IMR-90 (cell line): ENCODE data around the gene SLC39A11. TPM values are rescaled to one million over a fixed set of nuclear protein-coding genes. Genes with fewer than 3 reads are reported as not detected.

Experiments
- ATAC-seq: fragments of 200-7000 bp; cut with Tn5 transposase; 2 replicates; pipeline ENCODE4 v1.9.1; 2020; ENCODE audit warnings: low read depth, mild to moderate bottlenecking, moderate library complexity
- BruUV-seq: library from RNA; stranded (reverse); fragments of 400-500 nt; replicated peaks from 2 replicates; lab custom pipeline; 2021; lab: Mats Ljungman, UMichigan
- CTCF ChIA-PET: fragments of 300-600 bp; formaldehyde crosslinking; extraction: SDS; loops from one replicate; lab custom pipeline; 2021; ENCODE audit warnings: antibody characterized with exemption; lab: Yijun Ruan, JAX
- POLR2A ChIA-PET: fragments of 300-600 bp; sonication (Branson Sonifier 250); formaldehyde crosslinking; loops from one replicate; lab custom pipeline; 2022; ENCODE audit warnings: antibody characterized with exemption; ENCODE audit not compliant: unreplicated experiment; lab: Charles Lee
- DNase-seq: peaks from one replicate; pipeline ENCODE4 v3.0.0; 2013
- H2AFZ ChIP-seq: replicated peaks from 2 replicates; pipeline ENCODE3; 2013; ENCODE audit warnings: low read length, mild to moderate bottlenecking; ENCODE audit not compliant: poor library complexity
- H2AK5ac ChIP-seq: 2 replicates; pipeline ENCODE4 v1.6.1; 2013; ENCODE audit warnings: low read depth, low read length, inconsistent platforms
- H2AK9ac ChIP-seq: replicated peaks from 2 replicates; pipeline ENCODE3; 2013; ENCODE audit warnings: mild to moderate bottlenecking, low read depth, low read length, moderate library complexity; ENCODE audit not compliant: poor library complexity
- H2BK120ac ChIP-seq: 2 replicates; pipeline ENCODE4 v1.6.1; 2013; ENCODE audit warnings: low read depth, low read length, inconsistent platforms
- H2BK15ac ChIP-seq: 3 replicates; pipeline ENCODE4 v1.6.1; 2013; ENCODE audit warnings: low read depth, low read length, inconsistent platforms
- H2BK20ac ChIP-seq: 2 replicates; pipeline ENCODE4 v1.6.1; 2013; ENCODE audit warnings: low read depth, mild to moderate bottlenecking, inconsistent platforms, low read length, moderate library complexity
- H2BK5ac ChIP-seq: 2 replicates; pipeline ENCODE4 v1.6.1; 2013; ENCODE audit warnings: mild to moderate bottlenecking, low read depth, low read length, inconsistent platforms; ENCODE audit not compliant: poor library complexity, severe bottlenecking
- H3K14ac ChIP-seq: replicated peaks from 2 replicates; pipeline ENCODE4 v1.6.1; 2013; ENCODE audit warnings: low read depth, low read length, inconsistent platforms
- H3K18ac ChIP-seq: 2 replicates; pipeline ENCODE4 v1.6.1; 2013; ENCODE audit warnings: low read depth, low read length, control low read depth
- H3K23ac ChIP-seq: 2 replicates; pipeline ENCODE4 v1.6.1; 2013; ENCODE audit warnings: low read depth, low read length, inconsistent platforms
- H3K27ac ChIP-seq: 2 replicates; pipeline ENCODE4 v1.5.1; 2013; ENCODE audit warnings: mild to moderate bottlenecking, control low read depth, low read length; ENCODE audit not compliant: insufficient read depth
- H3K27me3 ChIP-seq: 2 replicates; pipeline ENCODE4 v1.6.1; 2013; ENCODE audit warnings: low read length; ENCODE audit not compliant: control insufficient read depth, insufficient read depth
- H3K36me3 ChIP-seq: 2 replicates; pipeline ENCODE4 v1.6.1; 2013; ENCODE audit warnings: low read length, mixed read lengths; ENCODE audit not compliant: control insufficient read depth, insufficient read depth
- H3K4ac ChIP-seq: 2 replicates; pipeline ENCODE4 v1.6.1; 2013; ENCODE audit warnings: low read depth, low read length, inconsistent platforms
- H3K4me1 ChIP-seq: 2 replicates; pipeline ENCODE4 v1.6.1; 2013; ENCODE audit warnings: low read length, mixed read lengths; ENCODE audit not compliant: control insufficient read depth, insufficient read depth
- H3K4me2 ChIP-seq: 2 replicates; pipeline ENCODE4 v1.6.1; 2013; ENCODE audit warnings: low read depth, mild to moderate bottlenecking, control low read depth, low read length, moderate library complexity
- H3K4me3 ChIP-seq: 2 replicates; pipeline ENCODE4 v1.5.1; 2013; ENCODE audit warnings: low read depth, mild to moderate bottlenecking, control low read depth, low read length, moderate library complexity; ENCODE audit not compliant: insufficient read depth
- H3K56ac ChIP-seq: 2 replicates; pipeline ENCODE4 v1.6.1; 2013; ENCODE audit warnings: low read length, inconsistent platforms; ENCODE audit not compliant: insufficient read depth; ENCODE audit errors: extremely low read depth
- H3K79me1 ChIP-seq, 2 experiments: 2 replicates each; pipeline ENCODE4 v1.6.1; 2013; ENCODE audit warnings: low read length in 2 of 2, inconsistent platforms in 1 of 2, low read depth in 1 of 2
- H3K9ac ChIP-seq: 2 replicates; pipeline ENCODE4 v1.6.1; 2013; ENCODE audit warnings: low read depth, low read length, control low read depth
- H3K9me1 ChIP-seq: 2 replicates; pipeline ENCODE4 v1.6.1; 2013; ENCODE audit warnings: low read length, inconsistent platforms; ENCODE audit not compliant: insufficient read depth
- H3K9me3 ChIP-seq: 2 replicates; pipeline ENCODE4 v1.6.1; 2013; ENCODE audit warnings: low read length; ENCODE audit not compliant: control insufficient read depth, insufficient read depth
- H4K20me1 ChIP-seq: 2 replicates; pipeline ENCODE4 v1.6.1; 2013; ENCODE audit warnings: low read length, inconsistent platforms; ENCODE audit not compliant: insufficient read depth
- H4K5ac ChIP-seq: 2 replicates; pipeline ENCODE4 v1.6.1; 2013; ENCODE audit warnings: mild to moderate bottlenecking, low read depth, low read length, control low read depth
- H4K8ac ChIP-seq, 2 experiments: 2 replicates each; pipeline ENCODE4 v1.6.1; 2013; ENCODE audit warnings: low read depth in 2 of 2, low read length in 2 of 2, control low read depth in 1 of 2, inconsistent platforms in 1 of 2
- H4K91ac ChIP-seq: 2 replicates; pipeline ENCODE4 v1.6.1; 2013; ENCODE audit warnings: low read depth, low read length, inconsistent platforms; ENCODE audit not compliant: insufficient read depth
- BHLHE40 ChIP-seq: fragments of 150-350 bp; IDR thresholded peaks from 2 replicates; pipeline ENCODE4 v1.6.1; 2016; ENCODE audit warnings: mild to moderate bottlenecking, low read depth, low read length
- CEBPB ChIP-seq: IDR thresholded peaks from 2 replicates; pipeline ENCODE4 v1.6.1; 2012; ENCODE audit warnings: low read depth, low read length, improper control_type of control experiment
- CHD1 ChIP-seq: IDR thresholded peaks from 2 replicates; pipeline ENCODE4 v1.6.1; 2012; ENCODE audit warnings: low read depth, low read length, improper control_type of control experiment
- FOS ChIP-seq: fragments of 150-350 bp; IDR thresholded peaks from 2 replicates; pipeline ENCODE4 v1.6.1; 2016; ENCODE audit warnings: low read depth, low read length
- MAFK ChIP-seq: IDR thresholded peaks from 2 replicates; pipeline ENCODE4 v1.6.1; 2012; ENCODE audit warnings: low read depth, low read length, improper control_type of control experiment
- MAZ ChIP-seq: IDR thresholded peaks from 2 replicates; pipeline ENCODE4 v1.6.1; 2012; ENCODE audit warnings: low read depth, mild to moderate bottlenecking, low read length, improper control_type of control experiment, moderate library complexity, borderline replicate concordance
- MXI1 ChIP-seq: IDR thresholded peaks from 2 replicates; pipeline ENCODE4 v1.6.1; 2012; ENCODE audit warnings: low read depth, mild to moderate bottlenecking, low read length, moderate library complexity, borderline replicate concordance
- NFE2L2 ChIP-seq: fragments of 150-350 bp; IDR thresholded peaks from 2 replicates; pipeline ENCODE4 v1.6.1; 2016; ENCODE audit warnings: low read depth, mild to moderate bottlenecking, low read length
- POLR2A ChIP-seq: IDR thresholded peaks from 2 replicates; pipeline ENCODE4 v1.6.1; 2012; ENCODE audit warnings: mild to moderate bottlenecking, low read depth, low read length
- RAD21 ChIP-seq: IDR thresholded peaks from 2 replicates; pipeline ENCODE4 v1.6.1; 2012; ENCODE audit warnings: low read length, improper control_type of control experiment
- RCOR1 ChIP-seq: IDR thresholded peaks from 2 replicates; pipeline ENCODE4 v1.6.1; 2012; ENCODE audit warnings: mild to moderate bottlenecking, low read length, improper control_type of control experiment; ENCODE audit not compliant: insufficient replicate concordance
- RFX5 ChIP-seq: IDR thresholded peaks from 2 replicates; pipeline ENCODE4 v1.8.0; 2012; ENCODE audit warnings: low read depth, mild to moderate bottlenecking, low read length, moderate library complexity
- SMC3 ChIP-seq: fragments of 150-350 bp; IDR thresholded peaks from 2 replicates; pipeline ENCODE4 v1.6.1; 2016; ENCODE audit warnings: low read depth, mild to moderate bottlenecking, antibody characterized with exemption, low read length, moderate library complexity
- WGBS, 2 experiments: methylation state at CpG; one replicate each; pipeline versions ENCODE4 v1.1.5 to v1.1.7; 2013; ENCODE audit warnings: missing lambda C conversion rate in 2 of 2; ENCODE audit not compliant: insufficient read length in 1 of 2; ENCODE audit errors: extremely low coverage in 2 of 2; 5-methylcytosine and 5-hydroxymethylcytosine counted together
- dilution Hi-C: fragments of 300-500 bp; cut with HindIII; formaldehyde crosslinking; loops from one replicate; pipeline ENCODE4 v1.14.3; 2018; ENCODE audit warnings: low sequenced_read_pairs; ENCODE audit not compliant: unreplicated experiment
- in situ Hi-C: fragments of 300-500 bp; cut with MboI; formaldehyde crosslinking; loops from 3 replicates; pipeline ENCODE4 v1.14.3; 2019; ENCODE audit warnings: low sequenced_read_pairs, inconsistent platforms, mixed read lengths
- intact Hi-C: fragments of 100-400 bp; cut with micrococcal nuclease; formaldehyde crosslinking; loops from 2 replicates; pipeline ENCODE4 v1.10.0; 2022
- polyA plus RNA-seq, 3 experiments: library from polyadenylated mRNA; depleted of rRNA; stranded (reverse); fragments of >200 nt; gene quantifications; 2 replicates each; pipeline ENCODE4 v1.2.3, GENCODE V29; 2012; ENCODE audit warnings: low replicate concordance in 1 of 3
- total RNA-seq: library from RNA; depleted of rRNA; stranded (reverse); fragments of >200 nt; gene quantifications from 2 replicates; pipeline ENCODE4 v1.2.3, GENCODE V29; 2012
- TF ChIP-seq, protein P1 (sequence below): conservative IDR thresholded peaks from 2 replicates; pipeline ENCODE4 v1.5.1; 2012; ENCODE audit warnings: mild to moderate bottlenecking, low read depth, low read length, improper control_type of control experiment
- TF ChIP-seq, protein P2 (sequence below): fragments of 150-350 bp; IDR thresholded peaks from 2 replicates; pipeline ENCODE4 v1.6.1; 2017; ENCODE audit warnings: mild to moderate bottlenecking, antibody characterized with exemption, low read length, low read depth
- TF ChIP-seq, protein P3 (sequence below): fragments of 150-350 bp; IDR thresholded peaks from 2 replicates; pipeline ENCODE4 v1.6.1; 2016; ENCODE audit warnings: low read depth, mild to moderate bottlenecking, low read length, moderate library complexity, borderline replicate concordance

The SLC39A11 gene
- total and polyA plus RNA-seq, 2 of the 4 experiments (the other 2 are of a cell fraction) = 8.8 to 14.3 TPM

DNA sequence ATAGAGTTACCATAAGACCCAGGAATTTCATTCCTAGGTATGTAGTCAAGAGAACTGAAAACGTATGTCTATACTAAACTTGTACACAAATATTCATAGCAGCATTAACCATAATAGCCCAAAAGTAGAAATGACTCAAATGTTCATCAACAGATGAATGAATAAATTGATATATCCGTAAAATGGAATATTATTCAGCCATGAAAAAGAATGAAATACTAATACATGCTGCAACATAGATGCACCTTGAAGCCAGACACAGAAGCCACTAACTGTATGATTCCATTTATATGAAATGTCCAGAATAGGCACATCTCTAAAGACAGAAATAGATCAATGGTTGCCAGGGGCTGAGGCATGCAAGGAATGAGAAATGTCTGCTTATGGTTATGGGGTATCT, 484.1 kb downstream of the SLC39A11 start:
- Histone ChIP-seq H3K9ac (no peak overlapping the region), H3K18ac (no peak overlapping the region), H3K56ac (no peak overlapping the region), H2AFZ (no peak overlapping the region), H2BK20ac (no peak overlapping the region), H2BK15ac (no peak overlapping the region), H3K23ac (no peak overlapping the region), H2BK120ac (no peak overlapping the region), H3K4me3 (no peak overlapping the region), H3K4me2 (no peak overlapping the region), H4K20me1 (no peaks in the 10 kb centered on the region), H4K91ac (no peak overlapping the region), H4K5ac (no peak overlapping the region), H3K36me3 (no peaks in the 10 kb centered on the region), H3K27ac (no peak overlapping the region), H3K27me3 (no peaks in the 10 kb centered on the region), H3K9me1 (0 out of 2 replicates have a peak, but pooled peaks cover under 1% of the 10 kb centered on the region), H3K79me1 (no peaks in the 10 kb centered on the region), H3K9me3 (no peaks in the 10 kb centered on the region), H3K14ac (no peak overlapping the region), H2AK5ac (no peak overlapping the region), H3K4me1 (peaks cover 4% of the 10 kb centered on the region), H3K4ac (no peak overlapping the region), H4K8ac (no peak overlapping the region), H2BK5ac (no peak overlapping the region), H2AK9ac (no peak overlapping the region)
- TF ChIP-seq BHLHE40 = no peak
- no peak for TF ChIP-seq MAZ
- TF ChIP-seq CEBPB = no peak
- TF ChIP-seq, protein P1, sequence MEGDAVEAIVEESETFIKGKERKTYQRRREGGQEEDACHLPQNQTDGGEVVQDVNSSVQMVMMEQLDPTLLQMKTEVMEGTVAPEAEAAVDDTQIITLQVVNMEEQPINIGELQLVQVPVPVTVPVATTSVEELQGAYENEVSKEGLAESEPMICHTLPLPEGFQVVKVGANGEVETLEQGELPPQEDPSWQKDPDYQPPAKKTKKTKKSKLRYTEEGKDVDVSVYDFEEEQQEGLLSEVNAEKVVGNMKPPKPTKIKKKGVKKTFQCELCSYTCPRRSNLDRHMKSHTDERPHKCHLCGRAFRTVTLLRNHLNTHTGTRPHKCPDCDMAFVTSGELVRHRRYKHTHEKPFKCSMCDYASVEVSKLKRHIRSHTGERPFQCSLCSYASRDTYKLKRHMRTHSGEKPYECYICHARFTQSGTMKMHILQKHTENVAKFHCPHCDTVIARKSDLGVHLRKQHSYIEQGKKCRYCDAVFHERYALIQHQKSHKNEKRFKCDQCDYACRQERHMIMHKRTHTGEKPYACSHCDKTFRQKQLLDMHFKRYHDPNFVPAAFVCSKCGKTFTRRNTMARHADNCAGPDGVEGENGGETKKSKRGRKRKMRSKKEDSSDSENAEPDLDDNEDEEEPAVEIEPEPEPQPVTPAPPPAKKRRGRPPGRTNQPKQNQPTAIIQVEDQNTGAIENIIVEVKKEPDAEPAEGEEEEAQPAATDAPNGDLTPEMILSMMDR = no peak
- TF ChIP-seq, protein P2, sequence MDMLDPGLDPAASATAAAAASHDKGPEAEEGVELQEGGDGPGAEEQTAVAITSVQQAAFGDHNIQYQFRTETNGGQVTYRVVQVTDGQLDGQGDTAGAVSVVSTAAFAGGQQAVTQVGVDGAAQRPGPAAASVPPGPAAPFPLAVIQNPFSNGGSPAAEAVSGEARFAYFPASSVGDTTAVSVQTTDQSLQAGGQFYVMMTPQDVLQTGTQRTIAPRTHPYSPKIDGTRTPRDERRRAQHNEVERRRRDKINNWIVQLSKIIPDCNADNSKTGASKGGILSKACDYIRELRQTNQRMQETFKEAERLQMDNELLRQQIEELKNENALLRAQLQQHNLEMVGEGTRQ = no peak
- TF ChIP-seq RCOR1 = no peak
- no peak for TF ChIP-seq NFE2L2
- TF ChIP-seq MXI1 = no peak
- TF ChIP-seq, protein P3, sequence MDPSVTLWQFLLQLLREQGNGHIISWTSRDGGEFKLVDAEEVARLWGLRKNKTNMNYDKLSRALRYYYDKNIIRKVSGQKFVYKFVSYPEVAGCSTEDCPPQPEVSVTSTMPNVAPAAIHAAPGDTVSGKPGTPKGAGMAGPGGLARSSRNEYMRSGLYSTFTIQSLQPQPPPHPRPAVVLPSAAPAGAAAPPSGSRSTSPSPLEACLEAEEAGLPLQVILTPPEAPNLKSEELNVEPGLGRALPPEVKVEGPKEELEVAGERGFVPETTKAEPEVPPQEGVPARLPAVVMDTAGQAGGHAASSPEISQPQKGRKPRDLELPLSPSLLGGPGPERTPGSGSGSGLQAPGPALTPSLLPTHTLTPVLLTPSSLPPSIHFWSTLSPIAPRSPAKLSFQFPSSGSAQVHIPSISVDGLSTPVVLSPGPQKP = no peak
- no peak for TF ChIP-seq RFX5
- no peak for TF ChIP-seq SMC3
- no peak for TF ChIP-seq CHD1
- no peak for TF ChIP-seq RAD21
- no peak for TF ChIP-seq MAFK
- no peak for TF ChIP-seq FOS
- TF ChIP-seq POLR2A = no peak
- ChIA-PET POLR2A (no interaction called here), CTCF (no interaction called here)
- intact Hi-C loops = no loop called here
- ATAC-seq (no peak), DNase-seq (no peak)
- in situ Hi-C loops = no loop called here
- BruUV-seq = no TSS peak
- WGBS, 2 experiments = no CpG with 5 or more reads among the region's 2 CpGs
- dilution Hi-C loops = no loop called here
